PFSK-1 (cell line): ENCODE results near the gene PIAS3.

Experiments
- POLR2AphosphoS5 ChIP-seq: IDR thresholded peaks from 2 replicates; pipeline ENCODE4 v1.6.1; 2012; ENCODE audit warnings: low read depth, mild to moderate bottlenecking, control low read depth, low read length, moderate library complexity
- TAF1 ChIP-seq: IDR thresholded peaks from 2 replicates; pipeline ENCODE4 v1.6.1; 2012; ENCODE audit warnings: low read length, control low read depth, borderline replicate concordance; ENCODE audit not compliant: insufficient read depth

DNA sequence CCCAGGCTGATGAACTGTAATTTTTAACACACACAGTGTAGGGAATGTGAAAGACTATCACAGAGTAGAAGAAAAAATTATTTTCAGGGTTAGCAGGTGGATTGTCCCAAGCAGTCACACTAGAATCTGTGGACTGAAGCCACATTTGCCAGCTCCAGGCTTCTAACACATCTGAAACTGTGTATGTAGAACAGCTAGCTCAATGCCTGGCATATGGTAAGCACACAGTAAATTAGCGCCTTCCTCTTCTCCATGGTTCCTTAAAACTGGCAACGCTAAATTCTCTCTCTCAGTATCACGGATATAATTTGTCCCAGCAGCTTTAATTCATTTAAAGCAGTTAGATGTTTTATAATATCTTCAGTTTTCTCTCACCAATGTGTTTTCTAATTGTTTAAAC lies 15.8 kb downstream of the PIAS3 start:
- no peak for TF ChIP-seq POLR2AphosphoS5
- no peak for TF ChIP-seq TAF1
